ENCODE measurements around the gene KRT14.
"Not testable (repeated sequence)": the region's sequence is repeated elsewhere in the genome, so short reads cannot be mapped to it uniquely, and the experiment has no call there.

KRT14 gene

DNA sequence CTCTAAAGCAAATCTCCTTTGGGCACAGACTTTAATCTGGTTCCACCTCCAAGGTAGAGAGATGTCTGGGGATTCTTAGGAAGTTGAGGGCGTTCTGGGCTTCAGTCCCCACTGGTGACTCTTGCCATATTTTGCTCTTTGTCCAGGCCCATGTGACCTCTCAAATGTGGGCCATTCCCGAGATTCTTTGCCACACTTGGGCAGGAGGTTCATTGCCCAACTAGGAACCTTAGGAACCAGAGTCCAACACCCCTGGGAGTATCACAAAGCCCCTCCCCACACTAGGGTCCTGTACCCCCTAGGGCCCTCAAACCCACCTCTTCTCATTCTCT, 6.5 kb downstream of the KRT14 start:
- in situ Hi-C loops (cut with HindIII; ENCODE audit: low sequenced_read_pairs) = no loop called here

DNA sequence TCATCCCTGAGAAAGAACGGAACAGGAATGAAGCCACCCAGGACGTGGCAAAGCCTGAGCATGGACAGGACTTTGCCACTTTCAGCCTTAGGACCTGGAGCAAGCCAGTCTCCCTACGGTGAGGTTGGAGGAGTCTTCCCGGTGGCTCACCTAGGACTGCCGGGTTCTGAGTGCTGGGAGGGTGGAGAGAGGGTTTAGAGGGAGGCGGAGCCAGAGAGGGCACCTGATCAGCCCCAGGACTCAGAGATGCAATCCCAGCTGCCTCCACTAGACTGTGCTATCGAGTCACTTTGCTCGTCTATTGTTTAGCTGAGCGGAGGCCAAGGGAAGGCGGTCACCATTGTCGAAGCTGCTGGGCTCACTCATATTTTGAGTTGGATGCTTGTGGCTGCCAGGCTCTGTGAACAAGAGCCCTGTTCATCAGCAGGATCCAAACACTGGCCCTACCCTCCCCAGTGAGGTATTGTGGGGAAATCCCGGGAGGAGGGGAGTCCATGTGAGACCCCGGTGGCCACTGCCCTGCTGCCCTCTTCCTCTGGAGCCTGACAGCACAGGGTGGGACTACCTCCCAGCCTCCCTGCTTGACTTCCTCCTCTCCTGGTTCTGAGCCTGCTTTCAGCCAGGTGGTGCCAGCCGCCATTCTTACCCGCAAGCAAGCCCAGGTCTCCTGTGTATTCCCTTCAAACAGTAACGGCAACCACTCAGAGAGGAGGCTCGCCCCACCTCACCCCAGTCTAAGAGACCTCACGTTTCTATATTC, 7.0 kb downstream of the KRT14 start:
- in situ Hi-C loops (cut with HindIII; ENCODE audit: low sequenced_read_pairs) = no loop called here

DNA sequence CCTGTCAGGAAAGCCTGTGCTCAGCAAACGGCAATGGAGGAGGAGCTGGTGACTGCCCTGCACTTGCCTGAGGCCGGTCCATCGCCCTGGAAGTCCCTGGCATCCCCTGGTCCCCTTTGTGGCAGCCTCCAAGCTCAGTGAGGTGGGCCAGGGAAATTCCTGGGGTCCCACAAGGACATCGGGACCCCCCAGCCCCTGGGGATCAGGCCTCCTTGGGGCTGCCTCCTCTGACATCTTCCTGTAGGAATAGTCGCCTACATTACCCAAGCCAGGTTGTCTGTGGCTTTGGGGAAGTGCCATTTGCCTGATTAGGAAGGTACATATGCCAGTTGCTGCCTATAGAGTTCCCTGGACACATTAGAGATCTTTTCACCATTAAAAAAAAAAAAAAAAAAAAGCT, 7.7 kb downstream of the KRT14 start:
- in situ Hi-C loops (cut with HindIII; ENCODE audit: low sequenced_read_pairs) = no loop called here

DNA sequence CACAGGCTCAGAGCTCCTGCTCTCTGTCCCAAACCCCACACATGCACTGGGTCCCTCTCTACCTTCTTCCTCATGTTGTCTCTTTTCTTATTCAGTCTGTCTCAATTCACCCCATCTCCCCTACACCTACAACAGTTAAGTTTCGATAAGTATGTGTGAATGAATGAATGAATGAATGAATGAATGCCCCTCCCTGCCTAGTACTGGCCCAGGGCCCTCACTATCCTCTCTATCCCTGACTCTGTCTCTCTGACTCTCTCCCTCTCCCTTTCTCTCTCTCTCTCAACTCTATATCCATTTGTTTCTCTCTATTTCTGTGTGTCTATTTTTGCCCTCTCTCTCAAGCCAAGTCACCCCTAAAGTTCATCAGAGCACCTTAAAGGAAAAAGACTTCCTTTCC, 8.2 kb downstream of the KRT14 start:
- in situ Hi-C loops (cut with HindIII; ENCODE audit: low sequenced_read_pairs) = no loop called here

DNA sequence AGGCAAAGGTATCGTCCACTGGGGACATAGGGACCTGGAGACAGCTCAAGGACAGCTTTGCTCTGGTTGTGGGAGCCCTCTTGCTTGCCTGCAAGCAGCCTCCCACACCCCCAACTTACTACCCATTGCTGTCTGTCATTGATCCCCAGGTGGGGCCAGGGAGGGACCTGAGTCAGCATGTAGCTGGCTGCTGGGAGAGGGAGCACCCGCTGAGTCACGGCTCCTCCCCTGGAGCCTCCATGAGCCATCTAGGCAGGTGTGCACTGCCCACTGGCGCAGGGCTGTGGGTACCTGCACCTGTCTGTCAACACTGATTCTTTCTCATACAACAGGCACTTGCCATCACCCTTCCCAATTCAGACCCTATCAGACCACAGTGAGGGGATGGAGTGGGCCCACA, 10.0 kb downstream of the KRT14 start:
- in situ Hi-C loops (cut with HindIII; ENCODE audit: low sequenced_read_pairs) = not testable (repeated sequence)

DNA sequence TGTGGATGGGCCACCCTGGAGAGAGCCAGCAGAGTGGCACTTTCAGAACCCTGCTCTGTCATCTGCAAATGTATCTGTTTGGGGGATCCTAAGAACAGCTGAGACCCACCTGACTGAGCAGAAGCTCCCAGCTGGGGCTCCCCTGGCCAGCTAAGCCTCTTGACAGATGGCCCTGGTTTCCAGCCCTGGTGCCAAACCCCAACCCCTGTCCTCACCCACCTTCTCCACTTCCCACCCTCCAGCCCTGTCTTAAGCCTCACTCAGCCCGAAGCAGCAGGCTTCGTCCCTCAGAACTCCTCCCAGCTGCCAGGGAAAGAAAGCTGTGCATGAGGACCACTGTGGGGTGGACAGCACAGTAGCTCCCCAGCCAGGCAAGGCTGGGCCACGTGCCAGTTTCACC, 11.4 kb downstream of the KRT14 start:
- in situ Hi-C loops (cut with HindIII; ENCODE audit: low sequenced_read_pairs) = no loop called here

DNA sequence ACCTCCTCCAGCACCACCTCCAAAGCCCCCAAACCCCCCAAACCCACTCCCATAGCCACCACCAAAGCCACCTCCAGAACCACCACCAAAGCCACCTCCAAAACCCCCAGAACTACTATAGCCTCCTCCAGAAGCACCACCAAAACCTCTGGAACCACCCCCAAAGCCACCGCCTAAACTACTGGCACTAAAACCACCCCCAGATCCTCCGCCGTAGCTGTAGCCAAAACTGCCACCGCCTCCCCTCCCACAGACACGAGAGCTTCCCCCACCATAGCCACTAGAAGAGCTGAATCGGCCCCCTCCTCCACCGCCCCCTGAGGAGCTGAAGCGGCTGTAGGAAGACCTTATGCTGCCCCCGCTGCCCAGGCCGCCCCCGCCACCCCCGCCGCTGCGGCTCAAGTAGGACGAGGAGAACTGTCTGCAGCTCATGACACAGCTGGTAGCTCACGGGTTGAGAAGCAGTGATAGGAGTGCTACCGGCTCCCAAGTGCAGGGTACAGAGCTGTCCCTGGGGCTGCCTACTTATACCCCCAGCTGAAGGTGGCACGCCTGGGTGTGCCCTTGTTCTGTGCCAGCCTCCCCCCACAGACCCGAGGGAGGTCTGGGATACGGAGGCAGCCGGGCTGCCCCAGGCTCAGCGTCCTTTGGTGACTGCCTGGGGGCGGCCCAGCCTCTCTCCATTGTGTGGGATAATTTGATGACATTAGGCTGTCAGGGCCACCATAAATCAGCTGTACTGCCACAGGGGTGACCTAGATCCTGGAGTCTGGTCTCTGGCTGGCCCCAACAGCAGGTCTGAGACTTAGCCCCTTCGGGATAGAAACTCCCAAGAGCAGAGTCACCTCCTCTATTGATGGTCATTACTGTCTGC, 14.9 kb downstream of the KRT14 start, which contains the start of gene KRT9:
KRT9 (minus strand) TSS at position 499 of the 874 bp plus-strand sequence; CDS start at position 432, 67 bp downstream.
- in situ Hi-C loops (cut with HindIII; ENCODE audit: low sequenced_read_pairs) = no loop called here

DNA sequence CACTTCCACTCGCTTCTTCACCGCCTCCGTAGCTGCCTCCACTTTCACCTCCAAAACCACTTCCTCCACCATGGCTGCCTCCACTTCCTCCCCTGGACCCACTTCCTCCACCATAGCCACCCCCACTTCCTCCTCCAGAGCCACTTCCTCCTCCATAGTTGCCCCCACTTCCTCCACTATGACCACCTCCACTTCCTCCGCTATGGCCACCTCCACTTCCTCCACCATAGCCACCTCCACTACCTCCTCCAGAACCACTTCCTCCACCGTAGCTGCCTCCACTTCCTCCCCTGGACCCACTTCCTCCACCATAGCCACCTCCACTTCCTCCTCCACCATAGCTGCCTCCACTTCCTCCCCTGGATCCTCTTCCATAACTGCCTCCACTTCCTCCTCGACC, 19.4 kb downstream of the KRT14 start:
- in situ Hi-C loops (cut with HindIII; ENCODE audit: low sequenced_read_pairs) = no loop called here

DNA sequence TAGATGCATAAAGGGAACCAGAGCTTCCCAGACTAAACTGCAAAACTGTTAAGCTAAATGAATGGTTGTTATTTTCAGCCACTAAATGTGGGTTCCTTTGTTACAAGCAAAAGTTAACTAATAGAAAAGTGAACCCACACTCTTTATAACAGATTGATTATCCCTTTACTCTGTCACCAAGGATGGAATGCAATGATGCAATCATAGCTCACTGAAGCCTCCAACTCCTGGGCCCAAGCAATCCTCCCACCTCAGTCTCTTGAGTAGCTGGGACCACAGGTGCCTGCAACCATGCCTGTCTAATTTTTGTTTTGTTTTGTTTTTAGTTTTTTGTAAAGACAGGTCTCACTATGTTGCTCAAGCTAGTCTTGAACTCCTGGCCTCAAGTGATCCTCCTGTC, 21.4 kb downstream of the KRT14 start:
- in situ Hi-C loops (cut with HindIII; ENCODE audit: low sequenced_read_pairs) = no loop called here

DNA sequence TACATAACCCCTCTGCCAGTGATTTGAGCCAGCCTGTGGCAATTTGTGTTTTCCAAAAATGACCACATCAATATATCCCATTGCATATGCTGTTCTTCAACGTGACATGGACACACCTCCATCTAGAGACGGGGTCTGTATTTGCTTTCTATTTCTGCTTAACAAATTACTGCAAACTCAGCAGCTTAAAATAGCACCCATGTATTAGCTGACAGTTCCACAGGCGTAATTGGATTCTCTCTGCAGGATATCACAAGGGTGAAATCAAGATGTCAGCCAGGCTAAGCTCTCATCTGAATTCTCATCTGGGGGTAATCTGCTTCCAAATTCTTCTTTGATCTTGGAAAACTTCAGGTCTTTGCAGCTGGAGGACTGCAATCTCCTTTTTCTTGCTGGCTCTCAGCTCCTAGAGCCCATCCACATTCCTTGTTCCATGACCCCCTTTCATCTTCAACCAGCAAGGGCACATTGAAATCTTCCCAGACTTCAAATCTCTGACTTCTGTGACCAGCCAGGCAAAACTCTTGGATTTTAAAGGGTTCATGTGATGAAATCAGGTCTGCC, 23.0 kb downstream of the KRT14 start:
- in situ Hi-C loops (cut with HindIII; ENCODE audit: low sequenced_read_pairs) = no loop called here

DNA sequence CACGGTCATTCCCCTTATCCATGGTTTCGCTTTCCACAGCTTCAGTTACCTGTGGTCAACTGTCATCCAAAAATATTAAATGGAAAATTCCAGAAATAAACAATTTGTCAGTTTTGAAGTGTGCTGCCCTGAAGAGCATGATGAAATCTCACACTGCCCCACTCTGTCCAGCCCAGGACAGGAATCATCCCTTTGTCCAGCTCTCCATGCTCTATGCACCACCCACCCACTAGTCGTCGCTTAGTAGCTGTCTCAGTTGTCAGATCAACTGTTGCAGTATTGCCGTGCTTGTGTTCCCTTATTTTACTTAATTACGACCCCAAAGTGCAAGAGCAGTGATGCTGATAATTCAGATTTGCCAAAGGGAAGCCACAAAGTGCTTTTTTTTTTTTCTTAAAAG, 25.1 kb downstream of the KRT14 start:
- in situ Hi-C loops (cut with HindIII; ENCODE audit: low sequenced_read_pairs) = no loop called here

DNA sequence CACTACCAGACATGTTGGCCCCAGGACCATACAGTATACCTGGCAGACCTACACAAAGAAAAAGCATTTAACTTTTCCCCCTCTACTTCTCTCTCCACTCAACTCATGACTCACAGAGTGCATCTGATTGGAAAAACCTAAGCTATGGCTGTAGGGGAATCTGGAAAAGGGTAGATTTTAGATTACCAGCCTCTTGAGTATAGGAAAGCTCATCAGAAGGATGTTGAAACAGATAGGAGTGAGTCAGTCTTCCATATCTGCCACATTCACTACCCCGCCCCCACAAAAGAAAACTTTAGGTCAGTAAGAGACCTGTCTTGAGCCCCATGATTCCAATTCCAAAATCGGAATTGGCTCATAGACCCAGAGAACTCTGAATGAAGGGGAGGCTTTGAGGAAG, 27.1 kb downstream of the KRT14 start:
- in situ Hi-C loops (cut with HindIII; ENCODE audit: low sequenced_read_pairs) = no loop called here

DNA sequence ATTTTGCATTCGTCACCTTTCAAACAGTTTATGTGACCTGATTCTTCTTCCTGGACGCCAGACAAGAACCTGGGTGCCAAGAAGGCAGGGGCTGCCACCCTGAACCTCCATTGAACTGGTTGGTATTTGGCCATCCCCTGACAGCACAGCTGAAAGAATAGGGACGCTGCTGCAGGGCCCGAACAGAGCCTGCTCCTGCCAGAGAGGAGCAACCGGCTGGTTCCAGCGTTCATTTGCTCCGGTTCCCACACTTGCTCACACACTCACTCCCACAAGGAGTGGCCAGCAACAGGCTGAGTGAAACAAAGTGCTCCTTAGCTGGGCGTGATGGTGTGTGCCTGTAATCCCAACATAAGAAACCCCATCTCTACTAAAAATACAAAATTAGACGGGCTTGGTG, 29.8 kb downstream of the KRT14 start:
- in situ Hi-C loops (cut with HindIII; ENCODE audit: low sequenced_read_pairs) = no loop called here

DNA sequence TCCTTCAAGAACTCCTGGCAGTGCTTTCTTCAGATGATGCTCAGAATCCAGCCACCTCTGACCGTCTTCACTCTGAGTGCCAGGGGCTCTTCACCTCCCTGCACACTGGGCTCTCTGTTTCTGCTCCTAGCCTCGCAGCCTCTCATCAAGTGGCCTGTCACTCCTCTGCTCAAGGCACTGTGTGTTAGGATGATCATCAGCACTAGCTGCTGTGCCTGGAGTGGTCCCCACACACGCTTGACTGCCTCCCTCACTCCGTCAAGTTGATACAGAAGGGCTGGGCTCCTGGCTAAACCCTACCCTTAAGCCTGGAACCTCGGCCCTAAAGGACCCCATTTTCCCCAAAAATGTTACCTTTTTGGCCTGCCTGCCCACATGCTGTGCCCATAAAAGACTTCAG, 30.4 kb downstream of the KRT14 start:
- in situ Hi-C loops (cut with HindIII; ENCODE audit: low sequenced_read_pairs) = no loop called here

DNA sequence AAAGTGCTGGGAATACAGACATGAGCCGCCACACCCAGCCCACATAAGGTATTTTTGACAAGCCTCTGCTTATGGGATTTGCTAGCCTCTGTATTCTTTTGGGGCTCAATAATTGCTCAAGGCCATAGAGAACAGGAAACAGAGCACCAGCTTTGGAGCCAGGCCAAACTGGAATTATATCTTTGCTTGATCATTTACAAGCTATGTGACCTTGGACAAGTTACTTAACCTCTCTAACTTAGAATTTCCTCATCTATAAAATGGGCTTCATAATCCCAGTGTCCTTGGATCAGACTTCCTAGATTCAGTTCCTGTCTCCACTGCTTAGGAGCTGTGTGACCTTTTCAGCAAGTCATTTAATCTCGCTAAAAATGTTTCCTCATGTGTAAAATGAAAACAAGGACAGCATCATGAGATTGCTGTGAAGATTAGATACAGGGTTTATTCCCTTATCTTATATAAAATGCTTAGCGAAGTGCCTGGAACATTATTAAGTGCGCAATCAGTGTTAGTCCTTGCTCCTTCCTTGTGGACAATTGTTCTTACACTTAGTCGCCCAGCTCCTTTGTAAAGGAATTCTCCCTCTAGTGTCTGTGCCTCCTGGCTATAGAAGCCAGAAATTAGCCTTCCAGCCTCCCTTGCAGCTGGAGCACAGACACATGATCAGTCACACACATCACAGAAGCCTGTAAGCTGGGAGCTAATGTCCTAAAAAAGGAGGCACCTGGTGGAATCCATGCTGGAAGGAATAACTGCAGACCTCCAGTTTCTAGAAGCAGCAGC, 31.4 kb downstream of the KRT14 start:
- in situ Hi-C loops (cut with HindIII; ENCODE audit: low sequenced_read_pairs) = no loop called here

DNA sequence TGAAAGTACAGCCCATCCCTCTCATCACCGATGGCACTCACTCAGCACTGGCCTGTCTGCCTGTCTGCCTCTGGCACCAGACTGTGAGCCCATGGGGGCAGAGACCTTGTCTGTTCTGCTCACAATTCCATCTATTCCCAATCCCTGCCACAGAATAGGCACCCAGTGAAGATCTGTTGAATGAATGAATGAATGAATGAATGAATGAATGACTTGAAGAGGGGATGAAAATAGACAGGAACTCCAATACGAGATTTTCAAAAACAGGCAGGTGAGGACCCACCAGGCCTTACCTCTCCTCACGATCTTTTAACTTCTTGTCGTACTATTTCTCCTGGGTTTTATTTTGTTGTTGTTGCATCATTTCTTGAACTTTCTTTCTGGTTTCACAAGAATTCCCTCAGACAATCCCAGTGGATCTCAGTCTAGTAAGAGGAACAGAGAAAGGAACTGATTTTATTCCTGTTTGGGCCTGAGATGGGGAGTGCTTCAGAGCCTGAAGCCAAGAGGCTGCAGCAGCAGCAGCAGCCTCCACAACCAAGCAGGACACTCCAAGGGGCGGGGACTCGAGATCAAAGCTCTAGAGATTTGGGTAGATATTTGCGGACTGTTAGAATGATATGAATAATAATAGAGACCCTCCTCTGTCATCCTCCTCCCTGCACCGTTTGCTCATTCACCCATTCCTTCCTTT, 32.6 kb downstream of the KRT14 start:
- in situ Hi-C loops (cut with HindIII; ENCODE audit: low sequenced_read_pairs) = loop anchor here (5.0 kb wide), 1 partner anchor 83 kb away; no protein-coding TSS in a partner anchor

DNA sequence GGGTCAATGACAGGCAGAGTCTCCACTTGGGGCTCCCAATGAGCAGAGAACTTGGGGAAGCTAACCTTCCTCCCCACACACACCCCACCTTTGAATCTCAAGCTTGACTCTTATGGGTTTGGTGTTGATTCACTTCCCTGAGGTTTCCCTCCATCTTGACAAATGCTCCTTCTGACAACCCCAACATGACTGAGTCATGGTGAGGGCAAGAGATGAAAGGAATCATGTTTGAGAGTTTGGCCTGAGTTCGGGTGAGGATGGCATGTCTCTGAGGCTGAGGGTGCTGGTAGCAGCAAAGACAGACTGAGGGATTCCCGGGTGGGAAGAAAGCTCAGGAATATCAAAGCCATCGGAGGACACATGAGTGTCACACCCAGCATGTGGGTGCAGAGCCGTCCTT, 33.5 kb downstream of the KRT14 start:
- in situ Hi-C loops (cut with HindIII; ENCODE audit: low sequenced_read_pairs) = loop anchor here (5.0 kb wide), 1 partner anchor 84 kb away; no protein-coding TSS in a partner anchor

DNA sequence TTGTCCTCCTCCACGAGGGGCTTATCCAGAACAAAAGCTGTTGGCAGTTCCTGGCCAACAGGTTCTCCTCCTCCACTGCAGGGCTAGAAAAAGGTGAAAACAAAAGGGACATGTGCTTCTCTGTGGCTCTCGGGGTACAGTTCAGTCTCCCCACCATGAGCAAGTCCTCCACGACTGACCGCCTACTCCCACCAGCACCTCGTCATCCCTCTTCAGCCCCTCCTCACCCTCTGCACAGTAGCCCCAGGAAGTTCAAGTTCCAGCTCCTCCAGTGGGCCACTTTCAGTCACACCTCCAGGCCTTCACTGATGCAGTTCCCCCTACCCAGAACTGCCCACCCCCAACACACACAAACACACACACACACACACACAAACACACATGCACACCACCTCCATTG, 34.2 kb downstream of the KRT14 start:
- in situ Hi-C loops (cut with HindIII; ENCODE audit: low sequenced_read_pairs) = loop anchor here (5.0 kb wide), 1 partner anchor 85 kb away; no protein-coding TSS in a partner anchor

DNA sequence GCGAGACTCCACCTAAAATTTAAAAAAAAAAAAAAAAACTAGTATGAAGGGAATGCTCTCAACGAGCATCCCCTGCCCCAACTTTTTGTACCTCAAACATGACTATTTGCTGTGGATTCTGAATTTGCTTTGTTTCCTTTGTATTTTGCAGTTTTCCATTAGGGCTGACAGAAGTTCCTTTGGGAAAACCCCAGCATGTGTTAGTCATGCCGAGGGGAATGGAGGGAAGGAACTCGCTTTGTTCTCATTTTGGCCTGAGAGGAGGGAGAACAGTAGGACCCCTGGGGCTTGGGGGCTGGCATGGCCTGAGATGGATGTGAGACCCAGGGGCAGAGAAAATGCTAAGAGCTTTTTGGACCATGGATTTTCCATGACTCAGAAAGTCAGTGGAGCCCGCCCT, 35.3 kb downstream of the KRT14 start:
- in situ Hi-C loops (cut with HindIII; ENCODE audit: low sequenced_read_pairs) = loop anchor here (5.0 kb wide), 1 partner anchor 86 kb away; no protein-coding TSS in a partner anchor

DNA sequence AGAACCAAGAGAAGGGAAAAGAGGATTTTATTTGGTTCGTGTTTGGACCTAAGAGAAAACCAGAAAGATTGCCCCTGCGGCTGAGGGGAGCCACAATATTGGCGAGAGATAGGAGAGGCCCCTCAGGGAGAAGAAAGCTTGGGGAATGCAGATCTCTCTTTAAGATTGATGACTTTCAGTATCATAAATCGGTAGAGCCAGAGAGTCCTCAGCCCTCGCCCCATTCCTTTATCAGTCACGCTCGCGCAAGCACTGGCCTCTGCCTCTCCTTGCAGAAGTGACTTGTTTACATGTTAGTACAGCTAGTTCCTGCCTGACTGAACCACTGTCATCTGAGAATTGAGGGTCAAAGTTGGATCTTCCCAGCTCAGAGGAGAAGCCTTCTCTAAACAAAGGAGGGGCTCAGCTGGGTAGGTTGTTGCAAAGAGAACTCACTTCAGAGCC, 37.1 kb downstream of the KRT14 start:
- in situ Hi-C loops (cut with HindIII; ENCODE audit: low sequenced_read_pairs) = loop anchor here (5.0 kb wide), 1 partner anchor 88 kb away; no protein-coding TSS in a partner anchor
